Loucy (cell line): ENCODE data around the gene PPIL6.

Source experiments
- H2AFZ ChIP-seq: fragments of 200-600 bp; sonication (generic); 2 replicates; pipeline ENCODE4 v1.6.0; 2016; ENCODE audit warnings: antibody characterized with exemption, mild to moderate bottlenecking, low read length, moderate library complexity
- H3F3A ChIP-seq: fragments of 200-600 bp; 2 replicates; pipeline ENCODE4 v1.6.0; 2016; ENCODE audit warnings: antibody characterized with exemption, low read depth, mild to moderate bottlenecking
- H3K27me3 ChIP-seq: fragments of 200-600 bp; sonication (generic); 2 replicates; pipeline ENCODE4 v1.6.1; 2014; ENCODE audit warnings: low read length, mild to moderate bottlenecking; ENCODE audit not compliant: insufficient read depth, poor library complexity, severe bottlenecking
- H3K36me3 ChIP-seq: fragments of 200-600 bp; sonication (generic); 2 replicates; pipeline ENCODE4 v1.6.1; 2016; ENCODE audit warnings: low read length; ENCODE audit not compliant: insufficient read depth
- H3K4me1 ChIP-seq: fragments of 200-600 bp; sonication (generic); 2 replicates; pipeline ENCODE4 v1.5.1; 2014; ENCODE audit warnings: low read length, mild to moderate bottlenecking; ENCODE audit not compliant: insufficient read depth, poor library complexity, severe bottlenecking
- H3K4me2 ChIP-seq: fragments of 200-600 bp; sonication (generic); 2 replicates; pipeline ENCODE4 v1.6.0; 2014; ENCODE audit warnings: antibody characterized with exemption, low read length, low read depth, mild to moderate bottlenecking; ENCODE audit not compliant: poor library complexity, severe bottlenecking
- H3K4me3 ChIP-seq: fragments of 200-600 bp; sonication (generic); 2 replicates; pipeline ENCODE4 v1.5.1; 2014; ENCODE audit warnings: low read length, mild to moderate bottlenecking, mixed read lengths; ENCODE audit not compliant: poor library complexity, severe bottlenecking
- H3K79me2 ChIP-seq: fragments of 200-600 bp; sonication (generic); 2 replicates; pipeline ENCODE4 v1.6.1; 2014; ENCODE audit warnings: low read length; ENCODE audit not compliant: insufficient read depth
- H3K9ac ChIP-seq: fragments of 200-600 bp; sonication (generic); 2 replicates; pipeline ENCODE4 v1.6.0; 2014; ENCODE audit warnings: mild to moderate bottlenecking, low read depth, low read length, moderate library complexity; ENCODE audit not compliant: poor library complexity, severe bottlenecking
- H3K9me2 ChIP-seq: fragments of 200-600 bp; sonication (generic); replicated peaks from 2 replicates; pipeline ENCODE4 v1.6.1; 2016; ENCODE audit warnings: low read depth, low read length, mixed read lengths
- H3K9me3 ChIP-seq: fragments of 200-600 bp; sonication (generic); 2 replicates; pipeline ENCODE4 v1.6.1; 2014; ENCODE audit warnings: mild to moderate bottlenecking, antibody characterized with exemption, low read length, low read depth; ENCODE audit not compliant: insufficient read depth
- H4K20me1 ChIP-seq: fragments of 200-600 bp; sonication (generic); 2 replicates; pipeline ENCODE4 v1.6.0; 2014; ENCODE audit warnings: antibody characterized with exemption, low read length, mild to moderate bottlenecking; ENCODE audit not compliant: insufficient read depth, poor library complexity, severe bottlenecking
- CTCF ChIP-seq: fragments of 200-600 bp; sonication (generic); conservative IDR thresholded peaks from 2 replicates; pipeline ENCODE4 v1.5.1; 2014; ENCODE audit warnings: mild to moderate bottlenecking, antibody characterized with exemption, low read length
- EZH2phosphoT487 ChIP-seq: fragments of 200-600 bp; IDR thresholded peaks from 2 replicates; pipeline ENCODE4 v1.6.1; 2018; ENCODE audit warnings: antibody characterized with exemption, mild to moderate bottlenecking, moderate library complexity, borderline replicate concordance

Gene PPIL6

GRCh38 chr6:109429496-109429895, 10.9 kb downstream of the PPIL6 start:
- TF ChIP-seq CTCF = no peak
- TF ChIP-seq EZH2phosphoT487 = no peak
- Histone ChIP-seq H3F3A (no peaks in the 10 kb centered on the region), H3K9me2 (no peaks in the 10 kb centered on the region), H3K27me3 (no peaks in the 10 kb centered on the region), H3K4me1 (no peaks in the 10 kb centered on the region), H3K4me3 (no peak overlapping the region), H3K4me2 (no peak overlapping the region), H4K20me1 (no peaks in the 10 kb centered on the region), H3K9ac (no peak overlapping the region), H3K79me2 (no peaks in the 10 kb centered on the region), H3K36me3 (no peaks in the 10 kb centered on the region), H3K9me3 (no peaks in the 10 kb centered on the region), H2AFZ (no peak overlapping the region)

GRCh38 chr6:109428889-109429477, 11.4 kb downstream of the PPIL6 start:
- Histone ChIP-seq H3K9ac (no peak overlapping the region), H3K4me2 (no peak overlapping the region), H3K9me3 (no peaks in the 10 kb centered on the region), H4K20me1 (no peaks in the 10 kb centered on the region), H3K79me2 (no peaks in the 10 kb centered on the region), H3K4me1 (no peaks in the 10 kb centered on the region), H3K4me3 (no peak overlapping the region), H3F3A (no peaks in the 10 kb centered on the region), H3K9me2 (no peaks in the 10 kb centered on the region), H3K36me3 (no peaks in the 10 kb centered on the region), H3K27me3 (no peaks in the 10 kb centered on the region), H2AFZ (no peak overlapping the region)
- TF ChIP-seq EZH2phosphoT487 = no peak
- no peak for TF ChIP-seq CTCF

GRCh38 chr6:109424946-109425345, 15.5 kb downstream of the PPIL6 start:
- no peak overlapping the region for H3K9ac ChIP-seq
- peak overlapping the region; percentile 14 for H3K4me2 ChIP-seq
- H4K20me1 ChIP-seq = no peaks in the 10 kb centered on the region
- H2AFZ ChIP-seq = no peak overlapping the region; the same call in 1 of the 2 replicates
- H3K36me3 ChIP-seq = no peaks in the 10 kb centered on the region
- no peaks in the 10 kb centered on the region for H3K9me3 ChIP-seq
- no peaks in the 10 kb centered on the region for H3K4me1 ChIP-seq
- TF ChIP-seq EZH2phosphoT487 (no peak), CTCF (no peak)
- H3K9me2 ChIP-seq = no peaks in the 10 kb centered on the region
- H3K27me3 ChIP-seq = no peaks in the 10 kb centered on the region
- H3K79me2 ChIP-seq = no peaks in the 10 kb centered on the region
- H3K4me3 ChIP-seq = no peak overlapping the region
- H3F3A ChIP-seq = no peaks in the 10 kb centered on the region
